B cell (primary cell): ENCODE data around the gene GRID2.

Source experiments
- CTCF ChIP-seq: fragments of 200-600 bp; IDR thresholded peaks from one replicate; pipeline ENCODE4 v1.8.0; 2022; ENCODE audit warnings: antibody characterized with exemption, mild to moderate bottlenecking
- EZH2 ChIP-seq: IDR thresholded peaks from 2 replicates; pipeline ENCODE4 v1.6.1; 2012; ENCODE audit warnings: borderline replicate concordance, low read depth, mild to moderate bottlenecking, moderate library complexity, low read length; ENCODE audit not compliant: insufficient read depth, poor library complexity, severe bottlenecking

- no peak for TF ChIP-seq CTCF
- TF ChIP-seq EZH2: no peak
Measured at GRCh38 chr4:92382128-92382527, 78.4 kb downstream of the GRID2 start.
